Measurements from ENCODE around the gene NHERF2.
A peak's percentile ranks its signal among the peaks of the same experiment; 100 is the strongest.

NHERF2 gene

GRCh38 chr16:2043667-2044451, 17.2 kb downstream of the NHERF2 start:
- no peak overlapping the region for H3K4me3 Mint-ChIP-seq
- H3K36me3 Mint-ChIP-seq (ENCODE audit: low read depth): peaks cover 2% of the 10 kb centered on the region
- no peak overlapping the region for H3K27ac Mint-ChIP-seq
- no peak for ATAC-seq
- peaks cover 18% of the 10 kb centered on the region for H3K4me1 Mint-ChIP-seq
- DNase-seq: no peak
- no peaks in the 10 kb centered on the region for H3K27me3 Mint-ChIP-seq
- H3K9me3 Mint-ChIP-seq: no peaks in the 10 kb centered on the region

GRCh38 chr16:2044541-2044940, 17.8 kb downstream of the NHERF2 start:
- peaks cover 2% of the 10 kb centered on the region for H3K36me3 Mint-ChIP-seq (ENCODE audit: low read depth)
- no peaks in the 10 kb centered on the region for H3K27me3 Mint-ChIP-seq
- peaks cover 23% of the 10 kb centered on the region for H3K4me1 Mint-ChIP-seq
- H3K9me3 Mint-ChIP-seq: no peaks in the 10 kb centered on the region
- ATAC-seq (no peak), DNase-seq (no peak)
- H3K4me3 Mint-ChIP-seq: no peak overlapping the region
- H3K27ac Mint-ChIP-seq: no peak overlapping the region

GRCh38 chr16:2045965-2046892, 19.5 kb downstream of the NHERF2 start:
- DNase-seq (no peak), ATAC-seq (no peak)
- H3K27me3 Mint-ChIP-seq: no peaks in the 10 kb centered on the region
- H3K4me3 Mint-ChIP-seq: peak overlapping the region; percentile 91
- no peaks in the 10 kb centered on the region for H3K9me3 Mint-ChIP-seq
- H3K27ac Mint-ChIP-seq: no peak overlapping the region
- peaks cover 7% of the 10 kb centered on the region for H3K36me3 Mint-ChIP-seq (ENCODE audit: low read depth)
- H3K4me1 Mint-ChIP-seq: peaks cover 23% of the 10 kb centered on the region

- Mint-ChIP-seq H3K27me3 (no peaks in the 10 kb centered on the region), H3K9me3 (no peaks in the 10 kb centered on the region), H3K4me1 (peaks cover 23% of the 10 kb centered on the region), H3K4me3 (peak overlapping the region; percentile 91), H3K36me3 (ENCODE audit: low read depth) (peaks cover 9% of the 10 kb centered on the region), H3K27ac (peak overlapping the region; percentile 64)
- ATAC-seq (no peak), DNase-seq (no peak)
Observed at GRCh38 chr16:2046893-2047329, 20.2 kb downstream of the NHERF2 start.

- no peaks in the 10 kb centered on the region for H3K9me3 Mint-ChIP-seq
- DNase-seq (peak; percentile 96), ATAC-seq (peak; percentile 97)
- H3K27me3 Mint-ChIP-seq: no peaks in the 10 kb centered on the region
- H3K36me3 Mint-ChIP-seq (ENCODE audit: low read depth): peaks cover 9% of the 10 kb centered on the region
- H3K27ac Mint-ChIP-seq: peak within 1 kb of the TSS; percentile 64
- peak within 1 kb of the TSS; percentile 91 for H3K4me3 Mint-ChIP-seq
- peaks cover 23% of the 10 kb centered on the region for H3K4me1 Mint-ChIP-seq
Observed at GRCh38 chr16:2047330-2048115, 20.8 kb downstream of the NHERF2 start, which contains the start of the genes NTHL1 and TSC2. Gene NTHL1, minus strand, starts transcription at chr16:2047834. Its CDS starts 11 bp downstream, at chr16:2047823. Gene TSC2, plus strand, starts transcription at chr16:2047985. Its CDS starts 631 bp downstream, at chr16:2048616.

- H3K4me1 Mint-ChIP-seq: peaks cover 23% of the 10 kb centered on the region
- ATAC-seq: peak; percentile 15
- H3K4me3 Mint-ChIP-seq: peak overlapping the region; percentile 91
- DNase-seq: no peak
- H3K27me3 Mint-ChIP-seq: no peaks in the 10 kb centered on the region
- H3K36me3 Mint-ChIP-seq (ENCODE audit: low read depth): peaks cover 7% of the 10 kb centered on the region
- no peaks in the 10 kb centered on the region for H3K9me3 Mint-ChIP-seq
- H3K27ac Mint-ChIP-seq: peak overlapping the region; percentile 14
Observed at GRCh38 chr16:2048116-2048543, 21.4 kb downstream of the NHERF2 start.

- Mint-ChIP-seq H3K36me3 (ENCODE audit: low read depth) (peaks cover 9% of the 10 kb centered on the region), H3K4me3 (no peak overlapping the region), H3K9me3 (no peaks in the 10 kb centered on the region), H3K27me3 (no peaks in the 10 kb centered on the region), H3K27ac (no peak overlapping the region), H3K4me1 (peaks cover 12% of the 10 kb centered on the region)
- DNase-seq (no peak), ATAC-seq (no peak)
Observed at GRCh38 chr16:2053211-2053610, 26.5 kb downstream of the NHERF2 start.

- Mint-ChIP-seq H3K27ac (no peak overlapping the region), H3K36me3 (ENCODE audit: low read depth) (peaks cover 9% of the 10 kb centered on the region), H3K9me3 (no peaks in the 10 kb centered on the region), H3K4me3 (no peak overlapping the region), H3K27me3 (no peaks in the 10 kb centered on the region), H3K4me1 (peaks cover 5% of the 10 kb centered on the region)
- DNase-seq: no peak
- ATAC-seq: no peak
Observed at GRCh38 chr16:2053897-2054296, 27.2 kb downstream of the NHERF2 start.

GRCh38 chr16:2054543-2055245, 28.0 kb downstream of the NHERF2 start:
- H3K4me3 Mint-ChIP-seq: no peak overlapping the region
- ATAC-seq: no peak
- H3K4me1 Mint-ChIP-seq: no peaks in the 10 kb centered on the region
- H3K9me3 Mint-ChIP-seq: no peaks in the 10 kb centered on the region
- no peak overlapping the region for H3K27ac Mint-ChIP-seq
- DNase-seq: no peak
- no peaks in the 10 kb centered on the region for H3K27me3 Mint-ChIP-seq
- peaks cover 9% of the 10 kb centered on the region for H3K36me3 Mint-ChIP-seq (ENCODE audit: low read depth)

- H3K36me3 Mint-ChIP-seq (ENCODE audit: low read depth): peaks cover 5% of the 10 kb centered on the region
- no peak for ATAC-seq
- no peak overlapping the region for H3K4me3 Mint-ChIP-seq
- no peaks in the 10 kb centered on the region for H3K9me3 Mint-ChIP-seq
- no peaks in the 10 kb centered on the region for H3K27me3 Mint-ChIP-seq
- H3K4me1 Mint-ChIP-seq: no peaks in the 10 kb centered on the region
- no peak overlapping the region for H3K27ac Mint-ChIP-seq
- DNase-seq: no peak
Observed at GRCh38 chr16:2056077-2056476, 29.4 kb downstream of the NHERF2 start.

- ATAC-seq (no peak), DNase-seq (no peak)
- no peak overlapping the region for H3K27ac Mint-ChIP-seq
- H3K9me3 Mint-ChIP-seq: no peaks in the 10 kb centered on the region
- no peak overlapping the region for H3K4me3 Mint-ChIP-seq
- peaks cover 2% of the 10 kb centered on the region for H3K36me3 Mint-ChIP-seq (ENCODE audit: low read depth)
- H3K4me1 Mint-ChIP-seq: no peaks in the 10 kb centered on the region
- H3K27me3 Mint-ChIP-seq: no peaks in the 10 kb centered on the region
Observed at GRCh38 chr16:2056681-2057407, 30.1 kb downstream of the NHERF2 start.

- no peak overlapping the region for H3K27ac Mint-ChIP-seq
Observed at GRCh38 chr16:2057438-2057837, 30.7 kb downstream of the NHERF2 start.

GRCh38 chr16:2058420-2058819, 31.7 kb downstream of the NHERF2 start:
- Mint-ChIP-seq H3K36me3 (ENCODE audit: low read depth) (peaks cover 2% of the 10 kb centered on the region), H3K9me3 (no peaks in the 10 kb centered on the region), H3K4me3 (no peak overlapping the region), H3K27ac (no peak overlapping the region), H3K27me3 (no peaks in the 10 kb centered on the region), H3K4me1 (no peaks in the 10 kb centered on the region)
- no peak for ATAC-seq
- DNase-seq: no peak

More at GRCh38 chr16:2057438-2057837, 30.7 kb downstream of the NHERF2 start:
- no peak for DNase-seq
- no peak for ATAC-seq
- Mint-ChIP-seq H3K27me3 (no peaks in the 10 kb centered on the region), H3K4me3 (no peak overlapping the region), H3K9me3 (no peaks in the 10 kb centered on the region), H3K36me3 (ENCODE audit: low read depth) (peaks cover 2% of the 10 kb centered on the region), H3K4me1 (no peaks in the 10 kb centered on the region)

Data from activated naive CD8-positive, alpha-beta T cell treated with anti-CD3 and anti-CD28 coated beads, Interleukin-2, amount 50 U/mL, for 24 hours (primary cell).